Chondrocyte (in vitro differentiated cells): ENCODE results near the gene WDR87. TPM values are rescaled to one million over a fixed set of nuclear protein-coding genes. Genes with fewer than 3 reads are reported as not detected.

Source experiments
- DNase-seq: peaks from one replicate; pipeline ENCODE4 v3.0.0; 2021; ENCODE audit warnings: mixed read lengths, low spot score
- H3K27ac Mint-ChIP-seq: one replicate; pipeline ENCODE4 v1.8.0; 2021; ENCODE audit warnings: mild to moderate bottlenecking, moderate library complexity, mixed read lengths; ENCODE audit not compliant: unreplicated experiment
- H3K27me3 Mint-ChIP-seq: 2 replicates; pipeline ENCODE4 v1.8.0; 2021; ENCODE audit warnings: low read depth, mixed read lengths
- H3K36me3 Mint-ChIP-seq: 2 replicates; pipeline ENCODE4 v1.8.0; 2021; ENCODE audit warnings: low read depth, mixed read lengths
- H3K4me1 Mint-ChIP-seq: 2 replicates; pipeline ENCODE4 v1.8.0; 2021; ENCODE audit warnings: low read depth, mild to moderate bottlenecking, mixed read lengths
- H3K4me3 Mint-ChIP-seq: one replicate; pipeline ENCODE4 v1.8.0; 2021; ENCODE audit warnings: mild to moderate bottlenecking, moderate library complexity, mixed read lengths; ENCODE audit not compliant: unreplicated experiment
- H3K9me3 Mint-ChIP-seq: 2 replicates; pipeline ENCODE4 v1.8.0; 2021; ENCODE audit warnings: low read depth, mixed read lengths
- CTCF ChIP-seq: fragments of 200-600 bp; sonication (generic); IDR thresholded peaks from 2 replicates; pipeline ENCODE4 v1.5.0; 2021; ENCODE audit warnings: antibody characterized with exemption, mild to moderate bottlenecking, moderate library complexity
- total RNA-seq: library from RNA; stranded (reverse); gene quantifications from 3 replicates; pipeline ENCODE4 v1.2.1, GENCODE V29; 2021

The WDR87 gene
- total RNA-seq, 1 donor from 2014 or later: not detected

- Mint-ChIP-seq H3K4me1 (peaks cover 41% of the 10 kb centered on the region), H3K4me3 (peak overlapping the region; percentile 36), H3K36me3 (no peaks in the 10 kb centered on the region), H3K27ac (peak overlapping the region; percentile 88), H3K27me3 (no peaks in the 10 kb centered on the region), H3K9me3 (peaks cover 2% of the 10 kb centered on the region)
- TF ChIP-seq CTCF: peak; percentile 59
- no peak for DNase-seq
Measured at GRCh38 chr19:37931881-37932655, 25.7 kb upstream of the WDR87 start.

GRCh38 chr19:37930416-37930815 lies 24.0 kb upstream of the WDR87 start:
- H3K4me3 Mint-ChIP-seq: no peak overlapping the region
- no peaks in the 10 kb centered on the region for H3K27me3 Mint-ChIP-seq
- H3K36me3 Mint-ChIP-seq: no peaks in the 10 kb centered on the region
- TF ChIP-seq CTCF: no peak
- no peak for DNase-seq
- H3K27ac Mint-ChIP-seq: no peak overlapping the region
- peaks cover 41% of the 10 kb centered on the region for H3K4me1 Mint-ChIP-seq
- peaks cover under 1% of the 10 kb centered on the region for H3K9me3 Mint-ChIP-seq

GRCh38 chr19:37929355-37929923 lies 23.0 kb upstream of the WDR87 start:
- no peak overlapping the region for H3K27ac Mint-ChIP-seq
- peaks cover 37% of the 10 kb centered on the region for H3K4me1 Mint-ChIP-seq
- no peak overlapping the region for H3K4me3 Mint-ChIP-seq
- TF ChIP-seq CTCF: peak; percentile 33
- H3K9me3 Mint-ChIP-seq: no peaks in the 10 kb centered on the region
- DNase-seq: no peak
- H3K27me3 Mint-ChIP-seq: no peaks in the 10 kb centered on the region
- peaks cover 2% of the 10 kb centered on the region for H3K36me3 Mint-ChIP-seq

- peaks cover 30% of the 10 kb centered on the region for H3K4me1 Mint-ChIP-seq
- H3K27ac Mint-ChIP-seq: no peak overlapping the region
- no peak for TF ChIP-seq CTCF
- no peak for DNase-seq
- no peaks in the 10 kb centered on the region for H3K9me3 Mint-ChIP-seq
- H3K27me3 Mint-ChIP-seq: no peaks in the 10 kb centered on the region
- H3K36me3 Mint-ChIP-seq: peaks cover 2% of the 10 kb centered on the region
- no peak overlapping the region for H3K4me3 Mint-ChIP-seq
Measured at GRCh38 chr19:37928527-37929286, 22.3 kb upstream of the WDR87 start.

GRCh38 chr19:37926711-37927110 lies 20.3 kb upstream of the WDR87 start:
- Mint-ChIP-seq H3K36me3 (peaks cover 2% of the 10 kb centered on the region), H3K4me1 (peaks cover 10% of the 10 kb centered on the region), H3K27me3 (no peaks in the 10 kb centered on the region), H3K27ac (no peak overlapping the region), H3K4me3 (no peak overlapping the region), H3K9me3 (no peaks in the 10 kb centered on the region)
- TF ChIP-seq CTCF: no peak
- DNase-seq: no peak
